ENCODE measurements around the gene MAEA. TPM values are rescaled to one million over a fixed set of nuclear protein-coding genes. Genes with fewer than 3 reads are reported as not detected.

MAEA gene
- total and polyA plus RNA-seq, 2 of the 8 experiments (the other 6 are each of a cell fraction or from before 2014, with no cell fraction given) = 75.8 to 133 TPM

- DNase-seq (ENCODE audit: low read depth in 1 of 2, low spot score in 2 of 2) = no peak
- 89% methylated on average over 2 of the region's 2 CpGs; no CpG with 5 or more reads in 1 of the 2 experiments for WGBS, 2 experiments (ENCODE audit: extremely low coverage in 1 of 2, insufficient coverage in 1 of 2, insufficient read length in 1 of 2, insufficient replicate concordance in 2 of 2, low coverage in 1 of 2, low lambda C conversion rate in 2 of 2, missing lambda C conversion rate in 1 of 2)
- TF ChIP-seq EZH2 (IDR thresholded peaks at IDR 0.05; ENCODE audit: low read depth, low read length, severe bottlenecking) = no peak
- TF ChIP-seq HDAC6 (IDR thresholded peaks at IDR 0.05; ENCODE audit: low read depth, low read length) = no peak
- no peak for TF ChIP-seq CREB1 (IDR thresholded peaks at IDR 0.05)
- TF ChIP-seq TAF1 (IDR thresholded peaks at IDR 0.05; ENCODE audit: low read depth, low read length) = no peak
- TF ChIP-seq, protein P1, sequence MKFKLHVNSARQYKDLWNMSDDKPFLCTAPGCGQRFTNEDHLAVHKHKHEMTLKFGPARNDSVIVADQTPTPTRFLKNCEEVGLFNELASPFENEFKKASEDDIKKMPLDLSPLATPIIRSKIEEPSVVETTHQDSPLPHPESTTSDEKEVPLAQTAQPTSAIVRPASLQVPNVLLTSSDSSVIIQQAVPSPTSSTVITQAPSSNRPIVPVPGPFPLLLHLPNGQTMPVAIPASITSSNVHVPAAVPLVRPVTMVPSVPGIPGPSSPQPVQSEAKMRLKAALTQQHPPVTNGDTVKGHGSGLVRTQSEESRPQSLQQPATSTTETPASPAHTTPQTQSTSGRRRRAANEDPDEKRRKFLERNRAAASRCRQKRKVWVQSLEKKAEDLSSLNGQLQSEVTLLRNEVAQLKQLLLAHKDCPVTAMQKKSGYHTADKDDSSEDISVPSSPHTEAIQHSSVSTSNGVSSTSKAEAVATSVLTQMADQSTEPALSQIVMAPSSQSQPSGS (IDR thresholded peaks at IDR 0.05; ENCODE audit: low read length) = no peak
- TF ChIP-seq ZNF274 (IDR thresholded peaks at IDR 0.05; ENCODE audit: borderline replicate concordance, extremely low read depth, low read length) = no peak
- TF ChIP-seq SP1 (IDR thresholded peaks at IDR 0.05; ENCODE audit: low read depth, low read length) = no peak
- TF ChIP-seq POU5F1 (IDR thresholded peaks at IDR 0.05; ENCODE audit: low read depth, low read length) = no peak
- no peak for TF ChIP-seq SIN3A (conservative IDR thresholded peaks at IDR 0.05 in 1 of 2, IDR thresholded peaks at IDR 0.05 in 1 of 2; ENCODE audit: low read depth in 1 of 2, low read length in 2 of 2)
- no peak for TF ChIP-seq EP300 (IDR thresholded peaks at IDR 0.05; ENCODE audit: borderline replicate concordance in 1 of 2, low read depth in 2 of 2, low read length in 2 of 2)
- no peak for TF ChIP-seq RXRA (IDR thresholded peaks at IDR 0.05; ENCODE audit: insufficient read depth, low read depth, low read length)
- no peak for TF ChIP-seq NANOG (IDR thresholded peaks at IDR 0.05; ENCODE audit: insufficient read depth, low read depth, low read length, poor library complexity, severe bottlenecking)
These were observed 34.0 kb upstream of the MAEA start for GRCh38 chr4:1255699-1256098.

More at GRCh38 chr4:1255699-1256098, 34.0 kb upstream of the MAEA start:
- Histone ChIP-seq H3K27me3 (replicated peaks in 1 of 4; ENCODE audit: control insufficient read depth in 3 of 4, extremely low read depth in 1 of 4, insufficient read depth in 3 of 4, low read length in 3 of 4) (no peaks in the 10 kb centered on the region; a peak in 1 of 7 replicates), H3K18ac (ENCODE audit: extremely low read depth, low read length) (no peak overlapping the region), H2AFZ (ENCODE audit: low read length) (no peak overlapping the region), H3K27ac (ENCODE audit: low read depth, low read length) (no peak overlapping the region), H4K8ac (ENCODE audit: extremely low read depth, insufficient read depth, low read length) (no peak overlapping the region), H3K36me3 (ENCODE audit: control insufficient read depth in 2 of 4, insufficient read depth in 4 of 4, low read length in 3 of 4) (peaks cover 0 to 20% (median 6%) of the 10 kb centered on the region in 4 experiments; a peak in 3 of 8 replicates), H3K23me2 (ENCODE audit: low read depth, low read length) (no peaks in the 10 kb centered on the region), H2BK120ac (replicated peaks; ENCODE audit: low read depth, low read length) (no peak overlapping the region), H3K23ac (ENCODE audit: insufficient read length) (no peak overlapping the region), H4K20me1 (replicated peaks in 1 of 2; ENCODE audit: control insufficient read depth in 1 of 2, insufficient read depth in 2 of 2, low read length in 2 of 2) (no peaks in the 10 kb centered on the region), H4K5ac (ENCODE audit: insufficient read length, low read depth, low read length) (no peak overlapping the region), H4K91ac (replicated peaks; ENCODE audit: insufficient read length, low read length) (no peak overlapping the region), H3K4me2 (ENCODE audit: insufficient read depth in 1 of 2, low read depth in 2 of 2, low read length in 2 of 2) (no peak overlapping the region), H2BK5ac (ENCODE audit: low read depth, low read length) (no peak overlapping the region), H3K4me3 (ENCODE audit: extremely low read depth in 1 of 4, insufficient read depth in 2 of 4, low read depth in 3 of 4, low read length in 4 of 4) (no peak overlapping the region), H2AK5ac (ENCODE audit: low read depth, low read length) (no peak overlapping the region), H3K4ac (replicated peaks; ENCODE audit: insufficient read length, low read depth, low read length) (no peak overlapping the region), H2BK12ac (ENCODE audit: low read depth, low read length) (no peak overlapping the region), H3K9me3 (ENCODE audit: insufficient read depth in 2 of 2, low read depth in 1 of 2, low read length in 1 of 2) (peaks cover 32 to 34% of the 10 kb centered on the region in 2 experiments), H3K79me2 (ENCODE audit: control insufficient read depth in 1 of 2, insufficient read depth in 2 of 2, low read length in 2 of 2) (no peaks in the 10 kb centered on the region), H2BK15ac (ENCODE audit: low read length) (no peak overlapping the region), H3K56ac (replicated peaks; ENCODE audit: insufficient read length, low read depth, low read length) (no peak overlapping the region), H2BK20ac (ENCODE audit: low read length) (no peak overlapping the region), H3K4me1 (replicated peaks in 1 of 4; ENCODE audit: control insufficient read depth in 3 of 4, insufficient read depth in 4 of 4, low read length in 3 of 4) (no peaks in the 10 kb centered on the region), H3K14ac (ENCODE audit: insufficient read length) (no peak overlapping the region), H3K9ac (replicated peaks in 1 of 4; ENCODE audit: extremely low read depth in 1 of 4, low read depth in 3 of 4, low read length in 3 of 4) (no peak overlapping the region), H3K79me1 (ENCODE audit: low read depth, low read length) (no peaks in the 10 kb centered on the region)
- FAIRE-seq = no peak
- POLR2A ChIA-PET (ENCODE audit: partially characterized antibody) = interaction anchor here (1.6 kb wide), 1 partner anchor 9 kb away, joined by 4 read pairs; no protein-coding TSS in a partner anchor
- CTCF ChIA-PET (ENCODE audit: partially characterized antibody) = interaction anchor here (0.8 to 3.7 kb wide), 2 partner anchors 12 to 13 kb away, joined by 3 to 28 read pairs; no protein-coding TSS in a partner anchor

Data from H1 (cell line).